Hypothalamus (tissue), 51 donors: ENCODE results near the gene TRAPPC4.
"Not testable (repeated sequence)": the region's sequence is repeated elsewhere in the genome, so short reads cannot be mapped to it uniquely, and the experiment has no call there.

Experiments
- DNase-seq, 51 donors: peaks; one replicate each; lab custom pipeline; 2025; lab: John Stamatoyannopoulos, UW

TRAPPC4 gene

GRCh38 chr11:119018074-119018938 is at the start of gene TRAPPC4, which contains the start of gene RPS25:
TRAPPC4 (plus strand) TSS chr11:119018766; CDS start chr11:119018796, 30 bp downstream.
RPS25 (minus strand) TSS chr11:119018343; CDS start chr11:119018284, 59 bp downstream.
- DNase-seq, result peak; percentile 85 to 100 (median 96)

GRCh38 chr11:118969508-118969907 is 49.1 kb upstream of the TRAPPC4 start:
- DNase-seq, result not testable (repeated sequence)

GRCh38 chr11:118971646-118972045 is 46.9 kb upstream of the TRAPPC4 start, which contains the start of gene FOXR1:
FOXR1 (plus strand) TSS chr11:118971761; CDS start chr11:118971932, 171 bp downstream.
- DNase-seq, result no peak

GRCh38 chr11:118973985-118974384 is 44.6 kb upstream of the TRAPPC4 start:
- DNase-seq, result no peak

- DNase-seq, result no peak
Observed at GRCh38 chr11:118975771-118976709, 42.5 kb upstream of the TRAPPC4 start.

GRCh38 chr11:118979434-118979833 is 39.1 kb upstream of the TRAPPC4 start:
- no peak for DNase-seq

GRCh38 chr11:118980191-118980881 is 38.2 kb upstream of the TRAPPC4 start:
- peak in 9 of 51 donors; percentile 1 to 14 (median 7) for DNase-seq

- not testable (repeated sequence) for DNase-seq
Observed at GRCh38 chr11:118984337-118984736, 34.2 kb upstream of the TRAPPC4 start.

- no peak for DNase-seq
Observed at GRCh38 chr11:118984825-118985224, 33.7 kb upstream of the TRAPPC4 start.

GRCh38 chr11:118988280-118988679 is 30.3 kb upstream of the TRAPPC4 start:
- DNase-seq, result no peak

GRCh38 chr11:118991486-118992038 is 27.0 kb upstream of the TRAPPC4 start:
- DNase-seq, result not testable (repeated sequence)

GRCh38 chr11:118996926-118997626 is 21.5 kb upstream of the TRAPPC4 start:
- DNase-seq, result peak in 10 of 51 donors; percentile 6 to 62 (median 30)

- DNase-seq, result peak; percentile 59 to 98 (median 92)
Observed at GRCh38 chr11:118997627-118998387, 20.8 kb upstream of the TRAPPC4 start, which contains the start of gene CENATAC. CENATAC (plus strand) TSS chr11:118998138; CDS start chr11:118998198, 60 bp downstream.

GRCh38 chr11:118998388-118998717 is 20.2 kb upstream of the TRAPPC4 start:
- DNase-seq, result peak in 2 of 51 donors; percentile 35 to 49

GRCh38 chr11:118998822-118999221 is 19.7 kb upstream of the TRAPPC4 start:
- no peak for DNase-seq

GRCh38 chr11:119000906-119001305 is 17.7 kb upstream of the TRAPPC4 start:
- no peak for DNase-seq

- DNase-seq, result no peak
Observed at GRCh38 chr11:119006656-119007055, 11.9 kb upstream of the TRAPPC4 start.

- no peak for DNase-seq
Observed at GRCh38 chr11:119011476-119012053, 7.0 kb upstream of the TRAPPC4 start.
